A549 (cell line): Measurements from ENCODE around the gene ANKRD11.

Experiments
- EHMT2 ChIP-seq: fragments of 200-600 bp; sonication (generic); IDR thresholded peaks from 2 replicates; pipeline ENCODE4 v1.6.1; 2016; ENCODE audit warnings: antibody characterized with exemption, low read depth, mild to moderate bottlenecking, moderate library complexity
- POLR2A ChIP-seq: IDR thresholded peaks from 2 replicates; pipeline ENCODE4 v1.6.1; 2012; ENCODE audit warnings: mild to moderate bottlenecking, low read length

DNA sequence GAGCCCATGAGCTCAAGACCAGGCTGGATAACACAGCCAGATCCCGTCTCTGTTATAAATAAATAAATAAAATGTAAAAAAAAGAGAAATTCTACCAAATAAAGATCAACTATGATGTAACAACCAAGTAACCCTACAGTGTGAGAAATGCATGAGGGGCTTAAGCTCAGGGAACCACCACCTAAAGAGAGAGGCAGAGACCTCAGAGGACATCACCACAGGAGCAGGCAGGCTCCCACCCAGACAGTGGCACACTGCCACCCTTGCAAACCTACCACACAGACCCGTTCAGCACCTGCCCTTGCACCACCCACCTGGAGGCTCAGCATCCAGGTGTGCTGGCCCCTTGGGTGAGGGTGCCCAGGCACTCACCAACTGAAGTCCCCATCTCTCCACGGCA, 45.6 kb downstream of the ANKRD11 start:
- no peak for TF ChIP-seq POLR2A
- TF ChIP-seq EHMT2, result no peak
